PC-3 (cell line): Measurements from ENCODE around the gene EIF3F. TPM values are rescaled to one million over a fixed set of nuclear protein-coding genes. Genes with fewer than 3 reads are reported as not detected.

Experiments used
- ATAC-seq: fragments of 200-7000 bp; cut with Tn5 transposase; 2 replicates; pipeline ENCODE4 v1.9.1; 2020; ENCODE audit warnings: mild to moderate bottlenecking, moderate library complexity
- BruUV-seq: library from RNA; stranded (reverse); fragments of 400-500 nt; replicated peaks from 2 replicates; lab custom pipeline; 2021; lab: Mats Ljungman, UMichigan
- CTCF ChIA-PET: fragments of 300-600 bp; sonication (Branson Sonifier 250); formaldehyde crosslinking; loops from one replicate; lab custom pipeline; 2022; ENCODE audit warnings: antibody characterized with exemption; lab: Charles Lee
- POLR2A ChIA-PET: fragments of 300-600 bp; sonication (Branson Sonifier 250); formaldehyde crosslinking; loops from one replicate; lab custom pipeline; 2022; ENCODE audit warnings: antibody characterized with exemption; ENCODE audit not compliant: unreplicated experiment; lab: Charles Lee
- DNase-seq: peaks from one replicate; pipeline ENCODE4 v3.0.0-alpha.2; 2015
- H2AFZ ChIP-seq: fragments of 300-600 bp; sonication (generic); 2 replicates; pipeline ENCODE4 v1.6.0; 2016; ENCODE audit warnings: antibody characterized with exemption, low read length
- H3F3A ChIP-seq: fragments of 300-600 bp; sonication (generic); one replicate; pipeline ENCODE4 v1.6.0; 2017; ENCODE audit warnings: antibody characterized with exemption, low read length, control low read depth, mild to moderate bottlenecking; ENCODE audit not compliant: unreplicated experiment
- H3K27ac ChIP-seq: fragments of 300-600 bp; sonication (generic); 2 replicates; pipeline ENCODE4 v1.5.1; 2016; ENCODE audit warnings: mild to moderate bottlenecking, low read length
- H3K27me3 ChIP-seq: fragments of 300-600 bp; sonication (generic); 2 replicates; pipeline ENCODE4 v1.6.1; 2016; ENCODE audit warnings: low read length, mixed read lengths
- H3K36me3 ChIP-seq: fragments of 300-600 bp; sonication (generic); 2 replicates; pipeline ENCODE4 v1.6.1; 2016; ENCODE audit warnings: low read depth, mixed run types, low read length, mixed read lengths
- H3K4me1 ChIP-seq: fragments of 300-600 bp; sonication (generic); 2 replicates; pipeline ENCODE4 v1.5.1; 2016; ENCODE audit warnings: low read length; ENCODE audit not compliant: insufficient read depth
- H3K4me2 ChIP-seq: fragments of 300-600 bp; sonication (generic); 2 replicates; pipeline ENCODE4 v1.6.0; 2016; ENCODE audit warnings: low read length
- H3K4me3 ChIP-seq: fragments of 300-600 bp; sonication (generic); 2 replicates; pipeline ENCODE4 v1.5.1; 2016; ENCODE audit warnings: mild to moderate bottlenecking, low read length, mixed read lengths
- H3K79me2 ChIP-seq: fragments of 300-600 bp; sonication (generic); 2 replicates; pipeline ENCODE4 v1.6.1; 2017; ENCODE audit warnings: low read length, mixed read lengths
- H3K9ac ChIP-seq: fragments of 300-600 bp; sonication (generic); 2 replicates; pipeline ENCODE4 v1.6.0; 2016; ENCODE audit warnings: mild to moderate bottlenecking, low read length
- H3K9me2 ChIP-seq: fragments of 300-600 bp; sonication (generic); replicated peaks from 2 replicates; pipeline ENCODE4 v1.6.1; 2016; ENCODE audit warnings: mixed run types, low read length, mixed read lengths
- H3K9me3 ChIP-seq: fragments of 300-600 bp; sonication (generic); 2 replicates; pipeline ENCODE4 v1.6.1; 2016; ENCODE audit warnings: low read length, mixed read lengths
- H4K20me1 ChIP-seq: fragments of 300-600 bp; sonication (generic); 2 replicates; pipeline ENCODE4 v1.6.1; 2016; ENCODE audit warnings: low read length, mixed read lengths
- EZH2 ChIP-seq: fragments of 300-600 bp; sonication (generic); IDR thresholded peaks from one replicate; pipeline ENCODE4 v1.6.1; 2017; ENCODE audit warnings: antibody characterized with exemption, mild to moderate bottlenecking, low read length; ENCODE audit not compliant: unreplicated experiment
- EZH2phosphoT487 ChIP-seq: fragments of 300-600 bp; sonication (generic); IDR thresholded peaks from 2 replicates; pipeline ENCODE4 v1.6.1; 2018; ENCODE audit warnings: mild to moderate bottlenecking, antibody characterized with exemption, low read length, borderline replicate concordance
- intact Hi-C: fragments of 100-400 bp; cut with micrococcal nuclease; formaldehyde crosslinking; loops from 2 replicates; pipeline ENCODE4 v1.9.0; 2023
- total RNA-seq: library from RNA; depleted of rRNA; stranded (reverse); fragments of >200 nt; gene quantifications from 2 replicates; pipeline ENCODE4 v1.2.3, GENCODE V29; 2014
- TF ChIP-seq, protein P1 (sequence below): fragments of 300-600 bp; sonication (generic); conservative IDR thresholded peaks from 2 replicates; pipeline ENCODE4 v1.5.1; 2017; ENCODE audit warnings: antibody characterized with exemption, low read depth, mild to moderate bottlenecking, low read length

EIF3F gene
- total RNA-seq, 1 experiment from 2014 or later, result 227 TPM

DNA sequence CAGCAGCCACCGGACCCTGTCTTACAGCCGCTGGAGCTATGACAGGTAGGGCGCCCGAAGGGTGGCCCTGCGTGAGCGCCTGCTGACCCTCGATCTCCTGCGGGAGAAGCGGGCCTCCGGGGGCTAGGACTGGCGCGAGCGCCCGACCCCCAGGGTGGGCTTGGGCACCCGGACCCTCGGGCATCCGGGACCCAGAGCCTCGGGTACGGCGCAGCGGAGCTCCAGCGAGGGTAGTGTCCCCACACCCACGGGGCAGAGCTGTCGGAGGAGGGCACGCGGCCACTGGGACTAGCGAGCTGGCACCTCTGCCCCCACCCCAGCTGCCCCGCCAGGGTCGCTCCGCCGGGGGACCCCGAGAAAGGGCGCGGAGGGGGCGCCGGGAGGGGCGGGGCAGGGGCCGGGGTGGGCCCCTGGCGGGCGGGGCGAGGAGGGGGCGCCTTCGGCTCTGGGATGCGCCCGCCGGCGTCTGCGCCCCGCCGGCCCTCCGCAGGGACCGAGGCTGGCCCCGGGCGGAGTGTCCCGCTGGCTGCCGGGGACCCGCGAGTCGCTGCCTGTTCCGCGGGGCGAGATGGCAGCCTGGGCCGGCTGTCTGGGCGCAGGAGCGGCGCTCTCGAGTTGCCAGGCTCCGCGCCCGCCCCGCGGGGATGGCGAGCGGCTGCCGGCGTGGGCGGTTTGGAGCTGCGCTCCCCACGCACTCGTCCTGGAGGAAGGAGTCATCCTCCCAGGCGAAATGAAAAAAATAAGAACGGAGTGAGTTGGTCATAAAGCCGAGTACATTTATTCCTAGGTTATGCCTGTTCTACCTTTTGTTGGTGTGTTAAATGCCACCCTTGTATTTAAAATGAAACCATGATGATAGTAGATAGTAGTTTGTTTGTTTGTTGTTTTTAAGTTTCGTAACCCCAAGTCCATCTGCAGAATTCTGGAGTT lies 32.4 kb downstream of the EIF3F start:
- no peak overlapping the region for H3K27ac ChIP-seq
- ChIA-PET POLR2A (no interaction called here), CTCF (no interaction called here)
- TF ChIP-seq, protein P1, sequence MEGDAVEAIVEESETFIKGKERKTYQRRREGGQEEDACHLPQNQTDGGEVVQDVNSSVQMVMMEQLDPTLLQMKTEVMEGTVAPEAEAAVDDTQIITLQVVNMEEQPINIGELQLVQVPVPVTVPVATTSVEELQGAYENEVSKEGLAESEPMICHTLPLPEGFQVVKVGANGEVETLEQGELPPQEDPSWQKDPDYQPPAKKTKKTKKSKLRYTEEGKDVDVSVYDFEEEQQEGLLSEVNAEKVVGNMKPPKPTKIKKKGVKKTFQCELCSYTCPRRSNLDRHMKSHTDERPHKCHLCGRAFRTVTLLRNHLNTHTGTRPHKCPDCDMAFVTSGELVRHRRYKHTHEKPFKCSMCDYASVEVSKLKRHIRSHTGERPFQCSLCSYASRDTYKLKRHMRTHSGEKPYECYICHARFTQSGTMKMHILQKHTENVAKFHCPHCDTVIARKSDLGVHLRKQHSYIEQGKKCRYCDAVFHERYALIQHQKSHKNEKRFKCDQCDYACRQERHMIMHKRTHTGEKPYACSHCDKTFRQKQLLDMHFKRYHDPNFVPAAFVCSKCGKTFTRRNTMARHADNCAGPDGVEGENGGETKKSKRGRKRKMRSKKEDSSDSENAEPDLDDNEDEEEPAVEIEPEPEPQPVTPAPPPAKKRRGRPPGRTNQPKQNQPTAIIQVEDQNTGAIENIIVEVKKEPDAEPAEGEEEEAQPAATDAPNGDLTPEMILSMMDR, result no peak
- TF ChIP-seq EZH2, result no peak
- no peak for TF ChIP-seq EZH2phosphoT487
- H3K4me3 ChIP-seq, result peak overlapping the region; percentile 64
- no peak for DNase-seq
- peak overlapping the region; percentile 65; the same call in 1 of the 2 replicates for H2AFZ ChIP-seq
- H3K27me3 ChIP-seq, result peaks cover 47% of the 10 kb centered on the region
- H3K4me2 ChIP-seq, result peak overlapping the region; percentile 89
- H3K36me3 ChIP-seq, result no peaks in the 10 kb centered on the region
- no TSS peak for BruUV-seq
- ATAC-seq, result peak; percentile 42
- no peaks in the 10 kb centered on the region for H3K9me3 ChIP-seq
- H3K79me2 ChIP-seq, result no peaks in the 10 kb centered on the region
- H3K9ac ChIP-seq, result no peak overlapping the region
- H3K4me1 ChIP-seq, result no peaks in the 10 kb centered on the region; the same call in 1 of the 2 replicates
- no peaks in the 10 kb centered on the region for H3K9me2 ChIP-seq
- no peaks in the 10 kb centered on the region for H3F3A ChIP-seq
- no peaks in the 10 kb centered on the region for H4K20me1 ChIP-seq
- intact Hi-C loops, result no loop called here

DNA sequence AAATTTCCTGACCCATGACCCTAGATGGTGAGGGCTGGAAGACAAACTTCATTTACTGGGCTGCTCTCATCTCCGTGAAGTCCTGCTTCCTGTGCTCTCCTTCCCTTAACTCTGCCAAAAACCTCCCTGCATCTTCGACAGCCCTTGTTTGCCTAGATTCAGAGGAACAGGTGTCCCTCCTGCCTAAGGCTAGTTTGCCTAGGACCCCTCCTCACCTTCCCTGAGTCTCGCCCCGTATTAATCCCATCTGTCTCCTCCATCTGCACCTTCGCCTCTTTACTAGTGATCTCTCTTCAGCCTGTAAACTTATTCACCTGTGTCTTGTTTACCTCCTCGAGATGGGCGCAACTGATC lies 33.1 kb downstream of the EIF3F start:
- H3K36me3 ChIP-seq, result no peaks in the 10 kb centered on the region
- no peaks in the 10 kb centered on the region; the same call in 1 of the 2 replicates for H3K4me1 ChIP-seq
- H3K27me3 ChIP-seq, result peaks cover 53% of the 10 kb centered on the region
- ChIA-PET POLR2A (no interaction called here), CTCF (no interaction called here)
- peak overlapping the region; percentile 89 for H3K4me2 ChIP-seq
- no peak overlapping the region for H3K9ac ChIP-seq
- no peaks in the 10 kb centered on the region for H3K9me2 ChIP-seq
- BruUV-seq, result no TSS peak
- H3K9me3 ChIP-seq, result no peaks in the 10 kb centered on the region
- H3K4me3 ChIP-seq, result peak overlapping the region; percentile 64
- no peaks in the 10 kb centered on the region for H3K79me2 ChIP-seq
- H4K20me1 ChIP-seq, result no peaks in the 10 kb centered on the region
- ATAC-seq (no peak), DNase-seq (no peak)
- intact Hi-C loops, result no loop called here
- H3K27ac ChIP-seq, result no peak overlapping the region
- TF ChIP-seq, protein P1, result no peak
- no peak for TF ChIP-seq EZH2phosphoT487
- 0 out of 2 replicates have a peak overlapping the region, but pooled peaks have one; percentile 26 for H2AFZ ChIP-seq
- H3F3A ChIP-seq, result no peaks in the 10 kb centered on the region

DNA sequence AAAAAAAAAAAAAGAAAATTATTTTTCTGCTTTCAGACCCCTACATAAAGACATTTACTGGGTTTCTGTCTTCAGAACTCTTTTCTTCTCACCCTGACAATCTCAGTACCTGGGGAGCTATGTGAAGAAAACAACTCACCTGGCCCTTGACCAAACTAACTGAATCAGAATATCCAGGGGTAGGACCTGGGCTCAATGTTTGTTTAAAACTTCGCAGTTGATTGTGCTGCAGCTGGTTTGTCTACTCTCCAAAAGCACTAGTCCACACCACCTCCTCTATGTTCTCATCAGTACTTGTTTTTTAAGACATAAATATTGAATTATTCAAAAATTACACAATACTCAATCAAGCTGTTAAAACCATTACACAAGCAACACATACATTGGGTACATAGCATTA lies 34.8 kb downstream of the EIF3F start:
- POLR2A ChIA-PET, result no interaction called here
- no peaks in the 10 kb centered on the region for H3F3A ChIP-seq
- no peaks in the 10 kb centered on the region for H3K79me2 ChIP-seq
- H4K20me1 ChIP-seq, result no peaks in the 10 kb centered on the region
- no TSS peak for BruUV-seq
- ATAC-seq (no peak), DNase-seq (no peak)
- H3K9me2 ChIP-seq, result no peaks in the 10 kb centered on the region
- H2AFZ ChIP-seq, result no peak overlapping the region
- no peaks in the 10 kb centered on the region for H3K36me3 ChIP-seq
- no peaks in the 10 kb centered on the region for H3K9me3 ChIP-seq
- no peak overlapping the region for H3K4me2 ChIP-seq
- H3K27me3 ChIP-seq, result peaks cover 39% of the 10 kb centered on the region
- CTCF ChIA-PET, result no interaction called here
- no peak overlapping the region for H3K27ac ChIP-seq
- H3K4me3 ChIP-seq, result no peak overlapping the region
- TF ChIP-seq EZH2 (no peak), EZH2phosphoT487 (no peak)
- TF ChIP-seq, protein P1, result no peak
- H3K9ac ChIP-seq, result no peak overlapping the region
- intact Hi-C loops, result no loop called here
- H3K4me1 ChIP-seq, result no peaks in the 10 kb centered on the region; the same call in 1 of the 2 replicates
